Measurements from ENCODE around the gene RAB40B. TPM values are rescaled to one million over a fixed set of nuclear protein-coding genes. Genes with fewer than 3 reads are reported as not detected.

The RAB40B gene
- total and polyA plus RNA-seq, 12 donors: 4.1 to 33.3 (median 14.0) TPM

- no peaks in the 10 kb centered on the region for H3K9me3 ChIP-seq (replicated peaks in 1 of 3)
- H3K27ac ChIP-seq: no peak overlapping the region
- peaks cover 7% of the 10 kb centered on the region in 2 donors for H3K4me1 ChIP-seq (replicated peaks in 1 of 2)
- 81 to 92% (median 88%) methylated on average over 11 of the region's 11 CpGs for WGBS, 4 donors
- no peak for DNase-seq
- TF ChIP-seq POLR2A (IDR thresholded peaks at IDR 0.05): no peak
- no peak for TF ChIP-seq CTCF (IDR thresholded peaks at IDR 0.05)
- no peaks in the 10 kb centered on the region for H3K36me3 ChIP-seq (replicated peaks in 1 of 2)
- no peak overlapping the region for H3K4me3 ChIP-seq
- intact Hi-C loops (cut with DNase I): no loop called here
- H3K27me3 ChIP-seq: no peaks in the 10 kb centered on the region
Measured at GRCh38 chr17:82665217-82665616, 33.3 kb downstream of the RAB40B start.

- intact Hi-C loops (cut with DNase I): loop anchor here in 1 of 2 donors (5.0 kb wide), 1 partner anchor 38 kb away; no protein-coding TSS in a partner anchor
- no peak for DNase-seq
- TF ChIP-seq CTCF (IDR thresholded peaks at IDR 0.05): no peak
Measured at GRCh38 chr17:82664701-82665182, 33.8 kb downstream of the RAB40B start.

GRCh38 chr17:82664276-82664575 is 34.3 kb downstream of the RAB40B start:
- TF ChIP-seq POLR2A (IDR thresholded peaks at IDR 0.05): no peak
- Histone ChIP-seq H3K4me3 (no peak overlapping the region), H3K27ac (no peak overlapping the region), H3K9me3 (replicated peaks in 1 of 3) (no peaks in the 10 kb centered on the region), H3K4me1 (replicated peaks in 1 of 2) (peaks cover under 1 to 3% of the 10 kb centered on the region in 2 donors), H3K27me3 (no peaks in the 10 kb centered on the region), H3K36me3 (replicated peaks in 1 of 2) (no peaks in the 10 kb centered on the region)
- intact Hi-C loops (cut with DNase I): loop anchor here in 1 of 2 donors (5.0 kb wide), 1 partner anchor 38 kb away; no protein-coding TSS in a partner anchor
- 80 to 94% (median 86%) methylated on average over 10 to 17 of the region's 17 CpGs for WGBS, 4 donors
- DNase-seq: no peak

More at GRCh38 chr17:82664701-82665182, 33.8 kb downstream of the RAB40B start:
- Histone ChIP-seq H3K9me3 (replicated peaks in 1 of 3) (no peaks in the 10 kb centered on the region), H3K4me3 (no peak overlapping the region), H3K4me1 (replicated peaks in 1 of 2) (peaks cover 6 to 7% of the 10 kb centered on the region in 2 donors), H3K36me3 (replicated peaks in 1 of 2) (no peaks in the 10 kb centered on the region), H3K27ac (no peak overlapping the region), H3K27me3 (no peaks in the 10 kb centered on the region)
- 78 to 90% (median 86%) methylated on average over 14 to 22 of the region's 22 CpGs for WGBS, 4 donors

GRCh38 chr17:82663381-82664275 is 34.9 kb downstream of the RAB40B start:
- no peaks in the 10 kb centered on the region for H3K4me1 ChIP-seq (replicated peaks in 1 of 2)
- intact Hi-C loops (cut with DNase I): loop anchor here in 1 of 2 donors (5.0 kb wide), 1 partner anchor 39 kb away; no protein-coding TSS in a partner anchor
- 89 to 99% (median 92%) methylated on average over 11 to 39 of the region's 39 CpGs for WGBS, 4 donors
- peak in 1 of 7 donors; percentile 10 for DNase-seq
- no peaks in the 10 kb centered on the region for H3K9me3 ChIP-seq (replicated peaks in 1 of 3)
- H3K27ac ChIP-seq: no peak overlapping the region
- TF ChIP-seq POLR2A (IDR thresholded peaks at IDR 0.05) (no peak), CTCF (IDR thresholded peaks at IDR 0.05) (no peak)
- no peaks in the 10 kb centered on the region for H3K27me3 ChIP-seq
- no peak overlapping the region for H3K4me3 ChIP-seq
- H3K36me3 ChIP-seq (replicated peaks in 1 of 2): no peaks in the 10 kb centered on the region
